ENCODE data around the gene BDKRB1.

The BDKRB1 gene

GRCh38 chr14:96208739-96209138, 47.3 kb upstream of the BDKRB1 start:
- Histone ChIP-seq H3K9ac (ENCODE audit: low read length) (no peak overlapping the region), H3K79me2 (ENCODE audit: insufficient read depth, low read length) (no peaks in the 10 kb centered on the region), H3K4me2 (ENCODE audit: low read depth, low read length, poor library complexity, severe bottlenecking) (no peak overlapping the region), H3F3A (ENCODE audit: insufficient read depth) (no peaks in the 10 kb centered on the region), H3K36me3 (ENCODE audit: low read length) (no peaks in the 10 kb centered on the region), H3K27me3 (ENCODE audit: low read length) (no peaks in the 10 kb centered on the region), H2AFZ (ENCODE audit: low read depth, low read length, severe bottlenecking) (no peak overlapping the region), H4K20me1 (ENCODE audit: low read depth, low read length) (no peaks in the 10 kb centered on the region), H3K4me3 (ENCODE audit: insufficient read depth, low read length, poor library complexity, severe bottlenecking) (no peak overlapping the region), H3K27ac (ENCODE audit: low read depth, low read length) (no peak overlapping the region), H3K9me2 (replicated peaks; ENCODE audit: insufficient read depth, low read length) (no peaks in the 10 kb centered on the region), H3K9me3 (ENCODE audit: insufficient read depth, low read length) (no peaks in the 10 kb centered on the region)
- TF ChIP-seq CTCF (IDR thresholded peaks at IDR 0.05; ENCODE audit: insufficient read depth, low read length, poor library complexity, severe bottlenecking) (no peak), EZH2phosphoT487 (conservative IDR thresholded peaks at IDR 0.05; ENCODE audit: low read length) (no peak)

GRCh38 chr14:96212140-96212539, 43.9 kb upstream of the BDKRB1 start:
- no peaks in the 10 kb centered on the region for H3K9me2 ChIP-seq (replicated peaks; ENCODE audit: insufficient read depth, low read length)
- H3K9me3 ChIP-seq (ENCODE audit: insufficient read depth, low read length) = no peaks in the 10 kb centered on the region
- H3K4me2 ChIP-seq (ENCODE audit: low read depth, low read length, poor library complexity, severe bottlenecking) = no peak overlapping the region
- no peaks in the 10 kb centered on the region for H3K36me3 ChIP-seq (ENCODE audit: low read length)
- H4K20me1 ChIP-seq (ENCODE audit: low read depth, low read length) = no peaks in the 10 kb centered on the region
- no peak overlapping the region for H2AFZ ChIP-seq (ENCODE audit: low read depth, low read length, severe bottlenecking)
- no peaks in the 10 kb centered on the region for H3K27me3 ChIP-seq (ENCODE audit: low read length)
- no peak overlapping the region for H3K9ac ChIP-seq (ENCODE audit: low read length)
- H3F3A ChIP-seq (ENCODE audit: insufficient read depth) = no peaks in the 10 kb centered on the region
- H3K27ac ChIP-seq (ENCODE audit: low read depth, low read length) = no peak overlapping the region
- no peaks in the 10 kb centered on the region for H3K79me2 ChIP-seq (ENCODE audit: insufficient read depth, low read length)
- TF ChIP-seq EZH2phosphoT487 (conservative IDR thresholded peaks at IDR 0.05; ENCODE audit: low read length) = no peak
- no peak for TF ChIP-seq CTCF (IDR thresholded peaks at IDR 0.05; ENCODE audit: insufficient read depth, low read length, poor library complexity, severe bottlenecking)
- H3K4me3 ChIP-seq (ENCODE audit: insufficient read depth, low read length, poor library complexity, severe bottlenecking) = no peak overlapping the region

GRCh38 chr14:96212896-96213295, 43.1 kb upstream of the BDKRB1 start:
- no peaks in the 10 kb centered on the region for H3K36me3 ChIP-seq (ENCODE audit: low read length)
- no peaks in the 10 kb centered on the region for H3F3A ChIP-seq (ENCODE audit: insufficient read depth)
- H2AFZ ChIP-seq (ENCODE audit: low read depth, low read length, severe bottlenecking) = no peak overlapping the region
- H3K4me2 ChIP-seq (ENCODE audit: low read depth, low read length, poor library complexity, severe bottlenecking) = no peak overlapping the region
- no peaks in the 10 kb centered on the region for H3K9me3 ChIP-seq (ENCODE audit: insufficient read depth, low read length)
- no peak overlapping the region for H3K9ac ChIP-seq (ENCODE audit: low read length)
- H3K27me3 ChIP-seq (ENCODE audit: low read length) = no peaks in the 10 kb centered on the region
- H3K79me2 ChIP-seq (ENCODE audit: insufficient read depth, low read length) = no peaks in the 10 kb centered on the region
- TF ChIP-seq CTCF (IDR thresholded peaks at IDR 0.05; ENCODE audit: insufficient read depth, low read length, poor library complexity, severe bottlenecking) (no peak), EZH2phosphoT487 (conservative IDR thresholded peaks at IDR 0.05; ENCODE audit: low read length) (no peak)
- no peaks in the 10 kb centered on the region for H3K9me2 ChIP-seq (replicated peaks; ENCODE audit: insufficient read depth, low read length)
- H3K4me3 ChIP-seq (ENCODE audit: insufficient read depth, low read length, poor library complexity, severe bottlenecking) = no peak overlapping the region
- no peaks in the 10 kb centered on the region for H4K20me1 ChIP-seq (ENCODE audit: low read depth, low read length)
- no peak overlapping the region for H3K27ac ChIP-seq (ENCODE audit: low read depth, low read length)
